HG03045 (cell line): ENCODE results near the gene AFF2.

Experiments used
- ATAC-seq: cut with Tn5 transposase; IDR thresholded peaks from one replicate; pipeline ENCODE4 v1.9.1; 2021; ENCODE audit warnings: mild to moderate bottlenecking, moderate library complexity; ENCODE audit not compliant: unreplicated experiment

Gene AFF2

DNA sequence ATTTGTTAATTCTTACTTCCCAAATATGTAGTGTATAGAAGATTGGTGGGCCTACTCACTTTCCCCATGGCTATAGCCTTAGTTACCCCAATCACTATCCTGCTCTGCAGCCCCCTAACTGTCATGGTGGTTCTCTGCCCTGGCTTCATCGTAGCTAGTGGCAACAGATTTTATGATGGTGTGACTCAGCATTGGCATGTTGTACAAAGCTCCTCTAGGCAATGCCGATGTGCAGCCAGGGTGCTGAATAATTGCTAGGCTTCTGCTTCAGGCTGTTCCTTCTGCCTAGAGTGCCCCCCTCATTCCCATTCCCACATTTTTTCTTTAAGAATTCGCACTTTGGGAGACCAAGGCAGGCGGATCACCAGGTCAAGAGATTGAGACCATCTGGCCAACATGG, 35.2 kb downstream of the AFF2 start:
- no peak for ATAC-seq

DNA sequence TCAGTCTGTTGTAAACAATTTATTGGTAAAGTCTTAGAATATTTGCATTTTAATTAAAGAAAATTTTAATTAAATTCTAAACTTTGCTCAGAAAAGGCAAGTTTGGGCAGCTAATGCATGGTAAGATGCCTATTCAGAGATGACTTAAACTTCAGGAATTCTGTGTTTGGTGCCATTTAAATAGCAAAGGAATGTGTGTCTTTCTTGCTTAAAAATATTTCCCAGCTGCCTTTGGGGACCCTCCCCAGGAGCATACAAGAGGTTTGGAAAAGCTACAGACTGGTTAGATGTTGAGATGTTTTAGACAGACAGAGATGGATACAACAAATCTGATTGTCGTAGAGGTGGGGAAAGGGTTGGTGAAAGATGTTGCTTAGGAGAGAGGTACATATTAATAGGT, 36.5 kb downstream of the AFF2 start:
- ATAC-seq, result no peak

DNA sequence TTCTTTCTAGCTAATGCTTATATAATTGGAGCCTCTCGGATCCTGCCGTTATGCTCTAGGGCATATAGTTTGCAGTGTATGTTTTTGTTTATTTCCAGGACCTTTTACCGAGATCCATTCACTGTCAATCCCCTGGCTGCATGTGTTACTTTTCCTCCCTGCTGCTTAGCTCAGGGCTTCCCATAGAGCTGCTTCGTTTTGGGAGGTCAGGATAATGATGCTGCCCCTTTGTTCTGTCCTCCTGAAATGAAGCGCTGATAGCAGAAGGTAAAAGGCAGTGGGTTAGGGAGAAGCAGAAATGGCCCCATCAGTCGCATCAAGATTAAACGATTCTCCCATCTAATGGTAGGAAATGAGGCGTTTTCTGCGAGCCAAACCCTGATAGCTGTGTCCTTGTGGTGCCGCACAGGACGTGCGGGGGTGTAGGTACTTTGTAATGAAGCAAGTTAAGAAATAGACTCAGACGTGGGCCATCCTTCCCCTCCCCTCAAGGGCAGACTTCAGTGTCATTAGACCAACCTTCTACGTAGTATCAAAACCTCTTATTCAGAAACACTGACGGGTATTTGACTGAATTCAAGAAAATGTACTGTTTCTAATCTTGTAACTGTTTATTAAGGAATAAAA, 37.3 kb downstream of the AFF2 start:
- ATAC-seq, result no peak

DNA sequence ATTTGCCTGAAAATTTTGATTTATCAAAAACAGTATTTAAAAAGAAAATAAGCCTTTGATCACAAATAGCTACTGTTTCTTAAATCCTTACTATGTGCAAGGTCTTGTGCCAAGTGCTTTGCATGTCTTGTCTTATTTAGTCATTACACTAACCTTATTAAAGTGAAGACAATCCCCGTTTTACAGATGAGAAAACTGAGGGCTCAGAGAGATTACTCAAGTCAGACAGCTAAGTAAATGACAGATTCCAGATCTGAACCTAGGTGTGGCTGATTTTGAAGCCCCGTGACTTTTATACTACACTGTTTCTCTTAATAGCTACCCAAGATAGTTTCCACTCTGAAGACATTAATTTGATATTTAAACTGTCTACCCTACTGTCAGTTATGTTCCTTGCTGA, 38.2 kb downstream of the AFF2 start:
- ATAC-seq, result no peak

DNA sequence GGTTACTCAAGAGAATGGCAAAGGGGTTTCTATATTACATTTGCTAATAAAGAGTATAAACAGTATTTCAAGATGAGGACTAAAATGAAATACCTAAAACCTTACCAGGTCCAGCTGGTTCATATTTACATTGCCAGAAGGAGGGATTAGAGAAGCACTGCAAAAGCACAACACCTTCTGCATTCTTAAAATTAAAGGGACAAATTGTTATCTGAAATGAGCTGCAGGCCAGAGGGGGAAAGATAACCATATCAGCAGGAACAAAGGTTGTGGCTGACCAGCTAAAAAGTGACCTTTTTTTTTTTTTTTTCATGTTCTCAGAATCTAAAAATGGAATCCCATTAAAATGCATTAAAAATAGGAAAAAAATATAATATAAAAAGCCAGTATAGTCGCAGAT, 39.7 kb downstream of the AFF2 start:
- ATAC-seq, result no peak

DNA sequence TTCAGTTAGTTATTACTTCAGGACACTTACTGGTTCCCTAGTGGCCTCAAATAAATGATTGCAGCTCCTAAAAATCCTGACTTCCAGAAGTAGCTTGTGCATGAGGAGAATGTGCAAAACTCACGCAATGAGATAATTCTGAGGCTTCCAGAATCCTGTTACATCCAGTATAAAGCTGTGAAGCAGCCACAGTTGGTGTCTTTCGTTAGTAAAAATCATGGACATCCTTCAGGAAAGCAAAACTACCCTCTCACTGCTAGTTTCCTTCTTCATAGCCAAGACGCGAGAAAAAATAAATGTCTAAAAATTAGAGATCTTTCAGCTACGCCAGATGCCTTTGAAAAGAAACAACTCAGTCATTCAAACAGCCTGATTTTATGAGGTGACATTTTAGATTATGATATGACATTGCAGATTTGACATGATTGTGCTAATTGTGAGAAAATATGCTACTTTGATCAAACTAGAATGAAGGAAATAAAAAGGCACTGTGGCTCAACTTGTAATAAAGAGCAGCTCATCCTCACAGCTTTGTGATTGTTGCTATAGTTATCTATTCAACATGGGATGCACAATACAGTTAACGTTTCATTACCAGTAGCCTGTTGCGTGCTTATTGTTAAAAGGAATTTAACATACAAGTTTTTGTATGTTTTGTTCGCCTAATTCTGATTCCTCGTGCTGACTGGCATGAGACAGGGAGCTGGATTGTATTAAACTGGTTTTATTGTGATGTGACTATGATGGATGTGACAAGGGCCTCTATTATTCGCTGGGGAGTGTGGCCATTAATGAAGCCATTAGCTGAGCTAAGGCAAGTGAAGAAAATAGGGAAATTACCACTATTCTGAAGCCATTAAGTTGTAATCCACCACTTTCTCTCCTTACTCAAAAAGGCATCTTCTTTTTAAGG, 40.5 kb downstream of the AFF2 start:
- no peak for ATAC-seq

DNA sequence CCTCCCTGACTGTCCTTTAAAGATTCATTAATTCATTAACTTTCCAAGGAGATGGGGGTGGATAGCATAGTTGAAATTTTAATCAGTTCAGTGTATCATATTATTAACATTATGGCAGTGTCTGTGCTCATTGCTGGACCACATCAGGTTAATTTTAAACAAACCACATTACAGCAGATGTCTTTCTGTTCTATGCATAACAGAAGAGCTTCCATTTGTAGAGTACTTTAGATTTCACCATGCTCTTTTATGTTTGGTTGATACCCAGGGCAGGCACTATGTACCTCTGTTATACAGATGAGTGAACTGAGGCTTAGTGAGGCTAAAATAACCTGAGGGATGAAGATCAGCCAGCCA, 41.1 kb downstream of the AFF2 start:
- no peak for ATAC-seq

DNA sequence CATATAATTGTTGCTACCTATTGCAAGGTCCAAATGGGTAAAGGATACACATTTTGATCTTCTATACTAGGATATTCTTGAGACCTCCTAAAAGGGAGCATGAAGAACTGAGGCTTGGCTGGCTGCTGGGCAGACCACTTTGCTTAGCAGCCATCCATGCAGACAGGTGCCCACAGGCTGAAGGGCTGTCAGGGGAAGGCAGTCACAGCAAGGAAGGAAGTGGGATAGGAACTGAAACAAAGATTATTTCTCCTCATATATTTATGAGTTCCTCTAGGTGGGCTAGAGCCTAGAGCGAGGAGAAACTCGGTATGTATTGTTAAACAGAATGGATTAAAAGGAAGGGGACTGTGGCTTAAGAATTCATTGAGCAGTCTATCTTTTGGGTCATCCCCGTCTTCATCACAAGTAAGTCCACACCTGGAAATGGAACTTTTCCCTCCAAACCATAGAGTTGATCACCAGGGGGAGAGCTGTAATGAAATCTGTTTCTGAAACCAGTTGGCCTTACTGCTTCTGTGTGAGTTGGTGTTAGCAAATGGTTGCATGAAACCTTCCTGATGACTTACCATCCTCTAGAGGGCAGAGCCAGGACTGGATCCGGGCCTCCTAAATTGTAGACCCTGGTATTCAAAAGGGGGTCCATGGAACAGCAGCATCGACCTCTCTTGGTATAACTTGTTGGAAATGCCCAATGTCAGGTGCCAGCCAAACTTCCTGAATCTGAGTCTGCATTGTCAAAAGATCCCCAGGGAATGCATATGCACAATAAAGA, 42.3 kb downstream of the AFF2 start:
- no peak for ATAC-seq

DNA sequence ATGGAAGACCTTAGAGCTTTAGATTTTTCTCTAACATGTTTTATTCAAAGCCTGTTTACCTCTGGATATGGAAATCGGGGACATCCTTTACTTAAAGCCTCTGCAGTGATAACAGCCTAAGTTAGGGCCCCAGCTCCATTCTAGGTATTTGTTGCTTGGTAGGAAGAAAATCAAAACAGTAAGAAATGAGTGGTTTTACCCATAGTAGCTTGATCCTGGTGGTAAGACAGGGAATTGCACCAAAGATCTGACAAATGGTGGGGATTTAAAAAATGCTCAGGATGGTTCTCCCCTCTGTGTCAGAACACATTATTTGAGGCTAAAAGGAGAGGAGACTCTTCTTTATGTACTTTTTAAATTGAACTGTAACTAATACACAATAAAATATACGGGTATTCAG, 52.4 kb downstream of the AFF2 start:
- ATAC-seq, result no peak

DNA sequence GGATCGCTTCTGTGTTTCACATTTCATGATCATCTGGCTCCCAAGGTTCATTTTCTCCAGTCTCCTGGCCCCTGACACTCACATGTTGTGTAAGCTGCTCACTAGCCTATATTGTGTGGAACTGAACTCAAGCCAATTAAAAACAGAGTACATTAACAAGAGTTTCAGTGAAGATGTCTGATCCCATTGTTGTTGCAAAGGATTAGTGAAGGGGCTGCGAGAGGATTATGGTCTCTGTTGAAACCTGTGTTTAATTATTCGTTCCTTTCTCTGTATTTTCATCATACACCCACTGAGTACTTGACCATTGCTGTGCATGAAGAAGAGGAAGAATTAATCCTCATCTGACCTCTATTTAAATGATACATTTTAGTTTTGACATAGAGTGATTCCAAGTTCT, 54.7 kb downstream of the AFF2 start:
- ATAC-seq, result no peak

DNA sequence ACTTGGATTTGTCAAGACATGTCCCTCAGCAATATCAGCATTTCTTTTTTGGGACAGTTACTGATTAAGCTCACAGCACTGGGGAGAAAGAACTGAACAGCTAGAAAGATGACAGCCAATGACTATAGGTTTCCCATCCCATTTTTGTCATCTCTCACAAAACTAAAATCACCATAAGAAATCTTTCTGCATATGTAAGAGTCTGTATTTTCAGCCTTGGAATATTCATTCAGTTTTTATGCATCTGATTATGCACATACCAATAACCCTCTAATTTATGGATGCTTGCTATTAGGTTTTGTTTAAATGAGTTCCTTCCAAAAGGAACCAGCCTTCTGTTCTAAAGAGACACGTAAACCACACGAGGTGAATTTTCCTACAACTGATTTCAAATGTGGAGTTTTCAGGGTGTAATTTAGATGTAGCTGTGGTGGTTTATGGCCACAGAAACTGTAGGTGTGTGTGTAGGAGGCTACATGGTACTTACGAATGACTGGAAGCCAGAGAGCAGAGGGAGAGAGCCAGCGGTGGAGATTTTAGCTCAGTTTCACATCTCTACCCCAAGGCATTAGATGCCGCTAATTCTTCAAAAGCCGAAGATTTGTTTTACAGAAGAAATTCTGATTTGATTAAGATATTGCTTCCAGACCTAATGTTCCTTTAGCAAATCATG, 55.3 kb downstream of the AFF2 start:
- no peak for ATAC-seq

DNA sequence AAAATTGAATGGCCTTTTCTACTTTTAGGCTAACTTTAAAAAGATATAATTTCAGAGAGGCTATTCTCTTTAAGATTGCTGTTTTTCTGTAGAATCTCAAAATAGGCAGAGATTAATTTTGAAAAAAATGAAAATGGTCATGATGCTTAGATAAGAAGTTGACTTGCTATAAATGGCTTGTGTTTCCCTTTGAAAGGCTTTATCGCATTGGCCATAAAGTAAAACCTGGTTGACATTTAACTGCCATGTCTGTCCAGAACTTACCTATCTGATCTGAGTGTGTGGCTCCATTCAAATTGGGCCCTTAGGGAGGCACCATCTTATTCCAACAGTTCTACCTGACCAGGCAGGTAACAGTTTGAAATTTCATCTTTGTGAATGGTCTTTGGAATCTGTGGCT, 56.1 kb downstream of the AFF2 start:
- ATAC-seq, result no peak

DNA sequence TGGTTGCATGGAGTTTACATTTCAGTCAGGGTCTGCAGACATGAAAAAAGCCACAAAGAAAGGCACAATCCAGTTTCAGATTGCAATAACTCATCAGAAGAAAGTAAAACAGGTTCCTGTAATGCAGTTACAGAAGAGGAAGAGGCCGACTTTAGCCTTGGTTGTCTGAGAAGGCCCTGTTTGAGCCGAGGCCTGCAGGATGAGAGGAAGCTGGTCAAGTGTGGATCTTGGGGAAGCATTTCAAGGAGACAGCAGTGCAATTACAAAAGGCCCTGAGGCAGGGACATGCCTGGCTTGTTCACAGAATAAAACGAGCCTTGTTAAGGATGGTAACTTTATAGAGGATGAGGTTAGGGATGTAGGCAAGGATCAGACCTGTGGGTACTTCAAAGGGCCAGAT, 62.4 kb downstream of the AFF2 start:
- no peak for ATAC-seq

DNA sequence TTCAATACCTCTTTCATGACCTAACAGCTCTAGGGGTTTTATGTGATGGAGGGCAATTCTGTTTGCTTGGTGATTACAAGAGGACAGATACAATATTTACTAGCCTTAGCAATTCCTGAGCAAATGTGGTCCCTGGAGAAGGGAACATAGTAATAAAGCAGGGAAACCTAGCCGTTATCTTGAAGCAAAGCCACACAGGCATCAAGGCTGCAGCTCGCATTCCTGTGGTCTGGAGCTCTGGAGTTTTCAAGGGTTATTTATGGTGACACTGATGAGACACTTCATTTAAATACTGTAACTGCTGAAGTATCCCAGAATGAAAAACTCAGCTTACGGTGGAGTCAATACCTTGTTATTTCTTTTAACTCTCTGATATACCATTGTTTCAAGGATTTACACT, 66.8 kb downstream of the AFF2 start:
- ATAC-seq, result no peak

DNA sequence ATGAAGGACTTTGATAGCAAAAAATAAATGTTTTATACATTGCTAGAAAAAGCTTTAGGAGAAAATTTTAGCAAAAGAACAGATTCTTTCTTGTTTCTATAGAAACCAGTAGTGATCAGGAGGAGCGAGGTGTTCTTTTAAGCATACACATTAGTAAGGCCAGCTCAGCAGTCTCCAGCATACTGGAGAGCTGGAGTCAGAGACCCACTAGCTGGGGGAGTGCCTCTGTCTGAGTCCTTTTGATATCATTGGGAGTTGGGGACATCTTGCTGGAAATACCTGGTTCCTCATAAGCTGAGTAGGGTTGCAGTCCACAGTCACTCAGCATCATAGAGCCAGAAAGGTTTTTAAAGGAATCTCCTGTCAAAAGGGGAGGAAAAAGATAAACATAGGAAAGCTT, 67.4 kb downstream of the AFF2 start:
- no peak for ATAC-seq

DNA sequence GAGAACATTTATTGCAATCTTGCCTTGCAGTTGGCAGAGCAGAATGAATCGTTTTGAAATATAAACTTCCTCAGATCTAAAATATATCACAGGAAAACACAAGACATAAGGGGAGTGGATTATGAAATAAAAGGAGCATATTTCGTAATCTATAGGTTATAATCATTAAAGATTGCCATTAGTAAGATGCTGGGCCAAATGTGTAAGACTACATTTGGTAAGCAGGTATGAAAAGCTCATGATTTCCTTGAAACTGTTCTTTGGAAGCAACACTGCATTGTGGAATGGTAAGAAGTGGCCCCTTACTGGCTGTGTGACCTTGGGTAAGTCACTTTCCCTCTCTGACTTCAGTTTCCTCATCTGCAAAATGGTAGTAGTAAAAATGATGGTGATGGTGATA, 68.3 kb downstream of the AFF2 start:
- ATAC-seq, result no peak

DNA sequence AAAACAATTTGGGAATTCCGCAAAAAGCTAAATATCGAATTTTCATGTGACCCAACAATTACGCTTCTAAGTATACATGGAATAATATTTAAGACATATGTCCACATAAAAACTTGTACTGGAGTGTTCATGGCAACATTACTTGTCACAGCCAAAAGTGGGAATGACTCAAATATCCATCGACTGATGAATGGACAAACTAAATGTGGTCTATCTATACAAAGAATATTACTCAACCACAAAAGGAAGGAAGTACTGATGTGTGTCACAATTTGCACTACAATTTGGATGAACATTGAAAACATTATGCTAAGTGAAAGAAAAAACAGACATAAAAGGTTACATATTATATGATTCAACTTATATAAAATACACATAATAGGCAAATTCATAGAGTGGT, 71.9 kb downstream of the AFF2 start:
- ATAC-seq, result no peak

DNA sequence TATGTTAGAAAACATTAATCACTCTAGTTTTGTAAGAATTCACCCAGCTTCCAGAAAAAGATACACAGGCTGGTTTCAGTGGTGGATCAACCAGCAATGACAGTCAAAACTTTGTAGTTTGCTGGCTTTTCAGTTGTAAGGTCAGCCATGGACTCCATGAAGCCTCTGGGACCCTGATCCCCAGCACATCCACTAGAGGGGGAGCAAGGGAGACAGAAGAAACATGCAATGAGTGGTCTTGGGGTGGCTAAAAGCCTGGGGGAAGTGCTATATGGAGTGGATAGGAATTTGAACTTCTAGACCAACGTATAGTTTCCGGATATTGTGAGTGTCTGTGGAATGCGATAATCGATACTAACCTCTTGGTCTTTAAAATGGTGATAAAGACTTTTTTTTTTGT, 72.7 kb downstream of the AFF2 start:
- ATAC-seq, result no peak

DNA sequence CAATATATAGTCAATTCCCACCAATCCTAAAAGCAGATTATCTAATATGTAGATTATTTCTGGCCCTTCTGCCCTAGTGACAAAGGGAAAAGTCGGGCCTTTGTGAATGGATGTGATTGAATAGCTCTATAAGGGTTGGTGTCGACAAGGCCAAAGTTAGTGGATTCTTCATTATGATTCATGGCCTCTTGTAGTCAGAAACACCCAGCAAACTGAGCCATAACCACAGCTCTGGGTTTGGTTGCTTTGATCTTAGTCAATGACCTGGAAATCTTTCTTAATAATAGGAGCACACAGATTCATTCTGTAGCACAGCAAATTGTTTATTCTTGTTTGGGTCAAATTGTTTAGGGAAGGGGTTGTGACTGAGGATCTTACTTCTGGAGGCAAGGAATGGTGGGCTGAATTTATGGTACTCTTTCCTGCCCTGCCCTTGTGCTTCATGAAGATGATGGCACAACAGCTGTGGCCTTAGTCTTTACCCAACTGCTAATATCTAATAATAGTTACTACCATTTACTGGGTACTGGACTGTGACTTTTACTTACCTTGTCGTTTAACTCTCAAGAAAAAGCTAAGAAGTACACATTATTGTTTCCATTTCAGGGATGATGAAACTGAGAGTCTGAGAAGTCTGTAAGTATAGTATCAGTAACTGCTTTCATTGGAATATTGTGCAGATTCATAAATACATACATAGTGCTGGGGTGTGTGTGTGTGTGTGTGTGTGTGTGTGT, 74.0 kb downstream of the AFF2 start:
- no peak for ATAC-seq

DNA sequence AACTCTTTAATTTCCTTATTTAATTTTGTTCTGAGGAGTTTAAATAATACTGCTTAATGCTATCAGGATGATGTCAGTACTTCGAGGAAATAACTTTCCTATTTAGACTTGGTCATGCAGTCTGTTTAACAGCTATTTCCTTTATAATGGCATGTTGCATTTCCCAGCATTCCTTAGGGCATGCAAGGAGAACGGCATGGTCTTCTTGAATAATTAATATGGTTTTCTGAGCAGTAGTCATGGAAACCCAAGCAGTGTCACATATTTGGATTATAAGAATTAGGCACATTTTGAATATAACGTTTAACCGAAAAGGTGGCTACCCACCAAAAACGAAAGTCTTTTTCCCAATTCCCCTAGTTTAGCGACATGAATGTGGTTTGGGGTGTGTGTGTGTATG, 76.0 kb downstream of the AFF2 start:
- no peak for ATAC-seq

DNA sequence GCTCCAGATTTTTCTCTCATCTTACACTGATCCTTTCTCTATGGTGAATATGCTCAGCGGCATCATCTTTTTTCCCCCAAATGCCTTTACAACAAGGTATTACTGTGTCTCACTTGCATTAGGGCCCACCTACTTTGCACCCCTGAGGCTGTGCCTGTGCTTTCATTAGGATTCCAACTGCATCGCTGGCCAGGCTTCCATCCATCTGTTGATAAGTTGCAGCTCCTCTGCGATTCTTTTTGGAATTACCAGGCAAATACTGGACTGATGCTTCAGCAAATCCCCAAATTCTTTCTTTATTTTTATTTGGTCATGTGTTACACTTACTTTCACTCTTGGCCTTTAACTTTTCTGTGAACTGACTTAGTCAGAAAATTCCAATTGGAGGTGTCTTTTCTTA, 77.3 kb downstream of the AFF2 start:
- no peak for ATAC-seq
